PFSK-1 (cell line): ENCODE results near the gene TPSG1.

ENCODE experiments used
- POLR2AphosphoS5 ChIP-seq: IDR thresholded peaks from 2 replicates; pipeline ENCODE4 v1.6.1; 2012; ENCODE audit warnings: low read depth, mild to moderate bottlenecking, control low read depth, low read length, moderate library complexity
- SIN3A ChIP-seq: IDR thresholded peaks from 2 replicates; pipeline ENCODE4 v1.6.1; 2012; ENCODE audit warnings: mild to moderate bottlenecking, low read length, moderate library complexity, borderline replicate concordance; ENCODE audit not compliant: insufficient read depth
- TF ChIP-seq, protein P1 (sequence below), 2 experiments: IDR thresholded peaks; 2 replicates each; pipeline versions ENCODE4 v1.6.1 to v1.8.0; 2011 to 2012; ENCODE audit warnings: low read depth in 2 of 2, low read length in 2 of 2, control low read depth in 1 of 2, inconsistent platforms in 1 of 2, mild to moderate bottlenecking in 1 of 2, moderate library complexity in 1 of 2; ENCODE audit not compliant: insufficient read depth in 1 of 2

DNA sequence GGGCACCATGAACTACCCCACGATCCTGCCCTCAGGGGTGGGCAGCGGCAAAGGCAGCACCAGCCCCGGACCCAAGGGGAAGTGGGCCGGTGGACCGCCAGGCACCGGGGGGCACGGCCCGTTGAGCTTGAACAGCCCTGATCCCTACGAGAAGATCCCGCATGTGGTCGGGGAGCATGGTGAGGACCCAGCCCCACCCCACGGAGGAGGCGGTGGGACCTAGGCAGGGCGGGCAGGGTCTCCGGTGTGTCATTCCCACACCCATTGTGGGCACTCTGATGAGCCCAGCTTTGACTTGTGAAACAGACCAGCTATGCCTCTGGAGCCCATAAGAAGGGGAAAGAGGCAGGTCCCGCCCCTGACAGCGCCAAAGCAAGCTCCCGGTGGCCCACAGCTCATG, 22.8 kb downstream of the TPSG1 start:
- TF ChIP-seq POLR2AphosphoS5 (no peak), SIN3A (no peak)
- TF ChIP-seq, protein P1, sequence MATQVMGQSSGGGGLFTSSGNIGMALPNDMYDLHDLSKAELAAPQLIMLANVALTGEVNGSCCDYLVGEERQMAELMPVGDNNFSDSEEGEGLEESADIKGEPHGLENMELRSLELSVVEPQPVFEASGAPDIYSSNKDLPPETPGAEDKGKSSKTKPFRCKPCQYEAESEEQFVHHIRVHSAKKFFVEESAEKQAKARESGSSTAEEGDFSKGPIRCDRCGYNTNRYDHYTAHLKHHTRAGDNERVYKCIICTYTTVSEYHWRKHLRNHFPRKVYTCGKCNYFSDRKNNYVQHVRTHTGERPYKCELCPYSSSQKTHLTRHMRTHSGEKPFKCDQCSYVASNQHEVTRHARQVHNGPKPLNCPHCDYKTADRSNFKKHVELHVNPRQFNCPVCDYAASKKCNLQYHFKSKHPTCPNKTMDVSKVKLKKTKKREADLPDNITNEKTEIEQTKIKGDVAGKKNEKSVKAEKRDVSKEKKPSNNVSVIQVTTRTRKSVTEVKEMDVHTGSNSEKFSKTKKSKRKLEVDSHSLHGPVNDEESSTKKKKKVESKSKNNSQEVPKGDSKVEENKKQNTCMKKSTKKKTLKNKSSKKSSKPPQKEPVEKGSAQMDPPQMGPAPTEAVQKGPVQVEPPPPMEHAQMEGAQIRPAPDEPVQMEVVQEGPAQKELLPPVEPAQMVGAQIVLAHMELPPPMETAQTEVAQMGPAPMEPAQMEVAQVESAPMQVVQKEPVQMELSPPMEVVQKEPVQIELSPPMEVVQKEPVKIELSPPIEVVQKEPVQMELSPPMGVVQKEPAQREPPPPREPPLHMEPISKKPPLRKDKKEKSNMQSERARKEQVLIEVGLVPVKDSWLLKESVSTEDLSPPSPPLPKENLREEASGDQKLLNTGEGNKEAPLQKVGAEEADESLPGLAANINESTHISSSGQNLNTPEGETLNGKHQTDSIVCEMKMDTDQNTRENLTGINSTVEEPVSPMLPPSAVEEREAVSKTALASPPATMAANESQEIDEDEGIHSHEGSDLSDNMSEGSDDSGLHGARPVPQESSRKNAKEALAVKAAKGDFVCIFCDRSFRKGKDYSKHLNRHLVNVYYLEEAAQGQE (IDR thresholded peaks at IDR 0.05; ENCODE audit: insufficient read depth in 1 of 2, low read depth in 2 of 2, low read length in 2 of 2): no peak
